HT-29 (cell line): ENCODE results near the gene ARHGDIB. TPM values are rescaled to one million over a fixed set of nuclear protein-coding genes. Genes with fewer than 3 reads are reported as not detected.

Experiments used
- DNase-seq: peaks from one replicate; pipeline ENCODE4 v3.0.0-alpha.2; 2015; ENCODE audit warnings: low spot score
- total RNA-seq: library from RNA; depleted of rRNA; stranded (reverse); fragments of >200 nt; shearing (Covaris generic); gene quantifications from 2 replicates; pipeline ENCODE4 v1.2.3, GENCODE V29; 2014

The ARHGDIB gene
- total RNA-seq, 1 experiment from 2014 or later, result 46.1 TPM

DNA sequence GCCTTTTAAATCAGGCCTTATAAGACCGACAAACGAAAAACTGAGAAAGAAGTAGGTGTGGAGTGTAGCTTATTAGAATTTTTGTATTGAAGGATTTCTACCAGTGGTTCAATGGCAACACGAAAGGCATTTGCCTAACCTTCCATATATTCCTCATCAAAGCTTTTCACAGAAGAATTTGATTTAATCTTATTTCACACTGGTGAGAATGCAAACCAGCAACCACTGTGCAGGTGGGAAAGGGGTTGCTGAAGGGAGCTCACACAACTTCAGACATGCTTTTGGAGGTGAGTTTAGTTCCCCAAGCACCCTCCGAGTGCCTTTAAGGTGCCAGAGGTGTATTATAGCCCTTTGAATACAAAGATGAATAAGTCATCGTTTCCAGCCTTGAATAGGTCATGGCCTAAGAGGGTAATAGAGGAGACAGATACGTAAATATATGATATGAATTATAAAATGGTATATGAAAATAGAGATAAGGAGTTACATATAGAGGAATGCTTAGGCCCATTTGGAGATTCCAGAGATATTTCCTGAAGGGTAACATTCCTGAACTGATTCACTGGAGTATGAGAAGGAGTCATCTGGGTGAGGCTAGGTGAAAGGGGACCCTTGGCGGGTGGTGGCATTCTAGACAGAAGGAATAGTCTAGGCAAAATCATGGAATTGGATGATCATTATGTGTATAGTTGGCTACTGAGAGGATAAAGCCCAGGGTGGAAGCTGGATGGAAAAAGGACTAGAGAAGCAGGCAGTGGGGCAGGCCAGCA lies 29.4 kb downstream of the ARHGDIB start:
- peak; percentile 59 for DNase-seq

DNA sequence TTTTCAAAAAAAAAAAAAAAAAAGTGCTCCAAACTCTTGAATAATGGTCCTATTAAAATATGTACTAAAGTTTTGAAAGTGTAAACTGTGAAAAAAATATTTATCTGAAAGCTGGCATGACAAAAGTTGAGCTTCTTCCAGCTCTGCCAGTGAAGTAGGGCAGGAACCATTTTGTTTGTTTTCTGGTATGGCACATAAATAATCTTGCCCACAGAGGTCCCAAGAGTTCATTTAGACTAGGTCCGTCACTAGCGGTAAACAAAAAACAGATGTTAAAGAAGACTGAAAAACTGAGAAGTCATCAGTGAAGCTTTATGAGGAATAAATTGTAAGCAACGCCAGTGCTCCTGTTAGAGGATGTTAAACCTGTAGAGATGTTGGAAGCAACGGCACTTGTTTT lies 30.0 kb downstream of the ARHGDIB start:
- no peak for DNase-seq

DNA sequence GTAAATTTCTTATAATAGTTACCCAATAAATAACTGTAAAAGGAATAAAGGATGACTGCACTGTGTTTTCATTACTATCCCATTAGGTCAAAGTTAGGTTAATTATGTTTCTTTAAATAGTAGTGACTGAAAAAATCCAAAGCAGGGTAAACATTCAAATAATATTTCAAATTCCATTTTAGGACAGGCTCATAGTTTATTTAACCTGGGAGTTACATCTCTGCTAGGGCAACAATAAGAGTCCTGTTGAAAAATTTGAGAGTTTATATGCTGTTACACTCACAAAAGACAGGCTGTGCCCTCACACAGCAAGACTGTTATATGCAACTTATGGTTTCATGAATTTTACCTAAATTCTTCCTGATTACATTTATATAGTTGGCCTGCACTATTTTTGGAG lies 31.1 kb downstream of the ARHGDIB start:
- DNase-seq, result no peak

DNA sequence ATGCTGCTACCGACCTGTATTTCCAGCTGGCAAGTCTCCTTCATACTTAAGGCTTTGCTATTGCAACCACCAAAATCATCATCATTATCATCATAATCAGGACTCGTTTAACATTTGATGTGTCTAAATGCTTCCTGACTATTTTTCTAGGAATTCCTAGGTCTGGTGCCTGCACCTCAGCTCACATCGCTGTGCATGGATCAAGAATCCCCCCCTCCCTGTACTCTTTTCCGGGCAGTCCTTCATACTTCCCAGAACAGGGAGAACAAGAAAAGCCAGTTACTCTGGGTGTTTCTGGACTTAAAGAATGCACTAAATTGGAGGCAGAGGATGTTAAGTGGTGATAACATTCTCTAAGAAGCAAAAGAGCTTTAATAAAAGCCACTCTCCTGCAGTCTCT lies 32.5 kb downstream of the ARHGDIB start:
- peak; percentile 95 for DNase-seq

DNA sequence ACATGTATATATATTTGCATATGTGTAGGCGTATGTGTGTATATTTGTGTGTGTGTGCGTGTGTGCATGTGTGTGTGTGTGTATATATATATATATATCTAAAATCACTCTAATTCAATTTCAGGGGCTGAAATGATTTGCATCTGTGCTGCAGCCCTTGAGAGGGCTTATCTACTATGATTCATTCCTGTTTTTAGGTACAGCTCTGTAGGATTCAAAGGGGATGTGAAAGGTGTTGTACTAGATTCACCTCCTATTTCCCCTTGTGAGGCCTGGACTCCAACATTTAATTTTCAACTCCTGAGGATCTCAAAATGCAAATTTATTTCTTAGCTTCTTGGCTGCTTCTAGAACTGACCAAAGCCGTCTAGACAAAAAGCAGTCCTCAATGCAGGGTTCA lies 34.1 kb downstream of the ARHGDIB start:
- DNase-seq, result no peak

DNA sequence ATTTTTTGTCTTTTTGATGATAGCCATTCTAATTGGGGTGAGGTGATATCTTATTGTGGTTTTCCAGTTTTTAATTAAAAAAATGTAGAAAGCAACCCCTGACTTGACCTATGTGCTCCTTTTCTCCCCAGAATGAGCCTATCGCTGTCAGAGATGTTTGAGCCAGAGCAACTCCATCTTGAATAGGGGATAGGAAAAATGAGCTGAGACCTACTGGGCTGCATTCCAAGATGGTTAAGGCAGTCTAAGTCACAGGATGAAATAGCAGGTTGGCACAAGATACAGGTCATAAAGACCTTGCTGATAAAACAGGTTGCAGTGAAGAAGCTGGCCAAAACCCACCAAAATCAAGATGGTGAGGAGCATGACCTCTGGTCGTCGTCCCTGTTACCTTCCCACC lies 36.9 kb downstream of the ARHGDIB start:
- no peak for DNase-seq

DNA sequence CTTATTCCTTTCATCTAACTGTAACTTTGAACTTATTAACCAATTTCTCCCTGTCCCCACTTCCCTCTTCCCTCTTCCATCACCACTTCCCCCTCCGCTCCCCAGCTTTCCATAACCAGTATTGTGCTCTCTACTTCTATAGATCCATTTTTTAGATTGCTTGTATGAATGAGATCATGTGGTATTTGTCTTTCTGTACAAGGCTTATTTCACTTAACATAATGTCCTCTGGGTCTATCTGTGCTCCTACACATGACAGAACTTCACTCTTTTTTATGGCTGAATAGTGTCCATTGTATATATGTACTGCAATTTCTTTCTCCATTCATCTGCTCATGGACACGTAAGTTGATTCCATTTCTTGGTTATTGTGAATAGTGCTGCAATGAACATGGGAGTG lies 37.5 kb downstream of the ARHGDIB start:
- DNase-seq, result no peak

DNA sequence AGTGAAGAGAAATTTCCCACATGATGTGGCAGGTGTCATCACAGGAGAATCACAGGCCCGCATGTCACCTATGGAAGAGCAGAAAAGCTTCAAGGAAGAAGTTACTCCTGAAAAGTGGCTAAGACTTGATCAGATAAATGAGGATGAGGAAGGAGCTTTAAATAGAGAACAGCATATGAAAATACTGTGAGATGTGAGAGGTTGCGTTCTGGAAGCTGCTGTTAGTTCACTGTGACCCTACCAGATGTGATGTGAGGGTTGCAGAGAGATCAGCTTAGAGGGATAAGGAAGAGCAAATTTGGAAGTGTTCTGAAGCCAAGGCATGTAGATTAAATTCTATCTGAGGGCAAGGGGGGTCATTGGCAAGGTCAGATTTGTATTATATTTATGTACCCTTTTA lies 40.2 kb downstream of the ARHGDIB start:
- no peak for DNase-seq

DNA sequence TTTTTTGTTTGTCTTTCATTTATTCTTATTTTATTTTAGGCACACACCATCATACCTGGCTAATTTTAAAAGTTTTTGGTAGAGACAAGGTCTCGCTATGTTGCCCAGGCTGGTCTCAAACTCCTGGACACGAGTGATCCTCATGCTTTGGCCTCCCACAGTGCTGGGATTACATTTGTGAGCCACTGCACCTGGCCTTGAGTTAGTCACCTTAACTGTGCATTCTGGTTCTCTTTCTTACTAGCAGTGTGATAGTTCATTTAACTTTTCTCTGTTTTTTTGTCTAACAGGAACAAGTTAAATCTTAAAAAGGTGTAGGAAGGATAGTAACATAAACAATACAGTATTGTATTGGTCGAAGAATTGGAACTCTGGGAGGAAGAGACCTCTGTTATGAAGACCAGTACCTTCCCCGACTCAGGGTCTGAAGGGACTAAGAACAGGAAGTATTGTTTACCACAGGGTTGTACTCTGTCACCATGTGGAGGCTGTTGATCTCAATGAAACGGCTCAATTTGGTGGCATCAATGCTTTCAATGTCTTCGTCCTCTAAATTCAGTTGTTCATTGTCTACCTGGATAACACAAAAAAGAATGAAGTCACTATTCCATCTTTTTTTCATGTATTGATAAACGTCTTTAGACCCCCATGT lies 40.8 kb downstream of the ARHGDIB start:
- no peak for DNase-seq

DNA sequence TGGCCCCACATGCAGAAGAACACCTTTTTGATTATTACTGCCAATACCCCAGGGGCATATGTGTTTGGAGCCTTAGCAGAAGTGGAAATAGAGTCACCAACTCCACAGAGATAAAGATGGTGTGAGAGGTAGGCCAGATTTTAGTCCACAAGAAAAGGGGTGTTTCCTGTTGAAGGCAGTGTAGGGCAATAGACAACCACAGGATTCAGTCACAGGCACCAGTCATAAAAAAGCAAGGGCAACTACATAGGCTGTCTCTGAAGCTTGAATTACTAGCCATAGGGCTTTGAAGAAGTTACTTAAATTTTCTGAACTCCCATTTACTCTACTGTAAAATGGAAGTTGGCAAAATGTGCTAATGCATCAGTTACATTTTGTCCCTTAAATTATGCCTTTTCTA lies 41.9 kb downstream of the ARHGDIB start:
- DNase-seq, result no peak

DNA sequence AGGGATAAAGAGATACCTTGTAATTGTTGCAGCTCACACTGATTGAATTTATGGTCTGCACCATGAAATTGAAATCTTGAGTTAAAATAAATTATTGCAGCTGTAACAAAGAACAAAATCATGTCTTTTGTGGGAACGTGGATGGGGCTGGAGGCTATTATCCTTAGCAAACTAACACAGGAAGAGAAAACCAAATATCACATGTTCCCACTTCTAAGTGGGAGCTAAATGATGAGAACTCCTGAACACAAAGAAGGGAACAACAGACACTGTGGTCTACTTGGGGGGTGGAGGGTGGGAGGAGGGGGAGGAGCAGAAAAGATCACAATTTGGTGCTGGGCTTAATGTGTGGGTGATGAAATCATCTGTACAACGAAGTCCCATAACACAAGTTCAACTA lies 45.7 kb downstream of the ARHGDIB start:
- DNase-seq, result no peak

DNA sequence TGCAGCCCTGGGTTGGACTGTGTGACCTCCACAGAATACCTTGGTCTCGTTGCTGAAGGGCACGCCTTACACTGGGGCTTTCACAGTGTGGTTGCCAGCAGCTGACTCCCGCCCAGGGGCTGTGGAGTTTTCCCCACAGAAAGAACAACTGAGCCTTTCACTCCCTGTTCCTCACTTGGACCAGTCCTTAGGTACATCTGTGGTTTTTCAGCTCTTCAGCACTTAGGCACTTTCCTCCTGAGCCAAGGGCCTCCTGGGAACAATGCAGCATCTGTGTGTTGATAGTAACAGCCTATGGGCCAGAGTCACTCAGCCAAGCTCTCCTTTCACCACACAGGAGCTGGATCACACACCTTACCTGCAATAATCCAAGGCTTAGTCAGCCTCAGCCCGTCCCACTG lies 48.0 kb downstream of the ARHGDIB start:
- DNase-seq, result peak; percentile 53

DNA sequence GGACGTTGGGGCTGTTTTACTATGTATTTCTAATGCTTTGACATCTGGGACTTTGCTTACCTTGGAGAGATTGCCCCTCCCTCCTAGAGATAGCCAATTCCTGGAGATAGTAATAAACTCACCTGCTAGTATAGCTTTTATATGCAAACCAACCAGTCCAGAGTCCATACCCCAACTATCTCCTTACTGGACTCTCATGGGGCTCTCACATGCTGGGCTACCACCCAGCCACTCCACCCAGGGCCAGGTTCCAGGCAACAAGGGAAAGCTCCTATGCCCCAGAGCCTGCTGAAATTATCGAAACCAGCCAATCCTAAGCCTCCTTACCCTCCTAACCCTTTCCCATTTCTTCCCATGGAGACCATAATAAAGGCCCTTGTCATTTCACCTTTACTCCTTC lies 50.3 kb downstream of the ARHGDIB start:
- DNase-seq, result no peak

DNA sequence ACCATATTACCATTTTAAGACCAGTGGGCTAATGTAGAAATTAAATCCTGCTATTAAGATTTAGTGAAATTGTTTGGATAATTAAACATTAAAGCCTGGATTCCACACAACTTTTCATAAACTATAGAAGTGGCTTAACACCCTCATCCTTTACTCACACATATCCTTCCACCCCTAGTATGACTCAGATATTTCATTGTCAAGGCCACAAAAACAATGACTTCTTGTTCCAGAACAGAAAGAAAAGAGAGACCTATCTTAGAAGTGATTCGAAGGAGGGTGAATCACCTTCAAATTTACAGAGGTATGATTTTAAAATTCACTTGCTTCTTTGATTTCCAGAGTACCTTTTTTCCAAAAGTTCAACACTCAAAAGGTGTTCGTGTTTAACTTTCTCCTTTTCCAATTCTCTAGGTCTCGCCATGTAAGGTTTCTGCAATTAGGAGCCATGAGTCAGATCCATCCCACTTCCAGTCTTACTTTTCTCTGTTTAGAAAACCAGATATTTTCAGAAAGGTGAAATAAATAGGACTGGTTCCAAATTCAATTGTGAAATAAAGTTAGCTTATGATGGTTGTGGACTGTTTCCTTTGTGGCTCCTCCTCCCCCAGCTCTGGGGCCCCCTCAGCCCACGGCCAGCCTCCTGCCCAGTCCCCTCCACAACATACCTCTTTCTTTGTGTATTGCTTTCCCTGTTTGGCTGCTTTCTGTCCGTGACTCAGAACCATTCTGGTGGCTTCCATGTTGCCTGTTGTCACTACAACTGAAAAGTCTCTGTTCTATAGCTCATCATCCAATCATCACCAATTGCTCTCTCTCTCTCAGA lies 51.1 kb downstream of the ARHGDIB start:
- DNase-seq, result peak; percentile 31

DNA sequence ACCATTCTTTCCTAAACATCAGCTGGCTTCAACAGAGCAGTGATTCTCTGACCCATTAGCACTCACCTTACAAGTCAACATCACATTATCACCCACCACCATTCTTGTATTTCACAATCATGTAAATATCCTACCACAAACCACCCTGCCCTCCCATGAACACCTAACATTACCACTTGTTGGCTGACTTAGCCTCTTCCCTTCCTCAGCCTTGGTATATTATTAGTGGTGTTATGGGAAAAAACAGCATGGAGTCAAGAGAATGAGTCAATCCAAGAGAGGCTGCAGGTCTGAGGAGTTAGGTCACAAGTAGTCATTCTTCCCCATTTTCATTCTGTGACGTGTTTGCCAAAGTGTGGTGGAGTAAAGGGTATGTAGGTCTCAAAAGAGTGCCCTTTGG lies 53.4 kb downstream of the ARHGDIB start:
- no peak for DNase-seq

DNA sequence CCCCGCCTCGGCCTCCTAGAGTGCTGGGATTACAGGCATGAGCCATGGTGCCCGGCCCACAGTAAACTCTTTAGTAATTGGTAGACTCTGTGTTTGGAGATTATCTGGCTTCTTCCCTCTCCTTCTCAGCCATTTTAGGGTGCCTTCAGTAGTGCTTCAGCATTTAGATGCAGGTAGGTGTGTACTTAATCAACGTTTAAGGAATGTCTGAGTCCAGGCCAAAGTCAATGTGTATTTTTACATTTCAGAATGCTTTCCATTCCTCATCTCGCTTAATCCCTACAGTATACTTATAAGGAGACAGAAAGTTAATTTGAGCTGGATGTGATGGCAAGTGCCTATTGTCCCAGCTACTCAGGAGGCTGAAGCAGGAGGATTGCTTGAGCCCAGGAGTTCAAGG lies 55.3 kb downstream of the ARHGDIB start:
- no peak for DNase-seq

DNA sequence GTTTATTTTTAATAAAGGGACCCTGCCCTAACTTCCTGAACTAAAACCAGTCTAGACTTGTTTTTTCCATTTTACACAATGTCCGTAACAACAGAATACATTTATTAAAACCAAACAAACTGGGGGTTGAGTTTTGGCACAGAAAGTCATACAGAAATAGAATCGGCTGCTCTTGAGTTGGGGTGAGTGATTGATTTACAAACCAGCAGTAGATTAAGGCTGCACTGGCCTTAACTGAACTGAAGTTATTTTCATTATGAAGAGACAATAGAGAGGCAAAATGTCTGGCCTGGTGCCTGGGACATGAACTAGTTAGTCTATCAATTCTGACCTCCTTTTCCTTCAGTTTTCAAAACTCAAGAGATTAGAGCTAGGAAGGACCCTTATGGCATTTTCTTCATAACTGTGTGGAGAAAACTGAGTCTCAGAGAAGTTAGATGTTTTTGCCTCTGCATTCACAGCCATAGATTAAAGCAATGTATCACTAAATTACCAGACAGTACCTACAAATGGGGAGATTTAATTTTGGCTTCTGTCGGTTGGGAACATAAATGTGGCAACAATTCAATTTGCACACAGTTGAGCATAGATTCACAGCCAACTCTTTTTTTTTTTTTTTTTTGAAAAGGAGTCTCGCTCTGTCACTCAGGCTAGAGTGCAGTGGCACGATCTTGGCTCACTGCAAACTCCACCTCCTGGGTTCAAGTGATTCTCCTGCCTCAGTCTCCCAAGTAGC lies 56.0 kb downstream of the ARHGDIB start:
- no peak for DNase-seq

DNA sequence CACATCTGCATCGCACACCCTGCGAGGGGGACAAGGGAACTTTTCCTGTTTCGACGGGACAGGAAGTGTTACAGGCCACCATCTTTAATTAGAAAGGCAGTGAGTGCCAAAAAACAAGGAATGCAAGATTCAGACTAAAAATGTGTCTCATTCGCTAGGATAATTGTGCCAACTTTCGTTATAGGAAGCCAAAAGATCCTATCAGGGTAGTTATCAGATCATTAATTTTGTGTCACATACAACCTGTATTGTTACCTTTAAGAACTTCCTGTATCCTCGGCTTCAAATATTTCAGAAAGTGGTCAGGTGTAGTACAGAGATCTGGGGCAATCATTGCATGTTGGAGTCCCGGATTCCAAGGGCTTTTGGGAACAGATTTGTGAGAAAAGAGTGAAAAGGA lies 56.5 kb downstream of the ARHGDIB start:
- no peak for DNase-seq

DNA sequence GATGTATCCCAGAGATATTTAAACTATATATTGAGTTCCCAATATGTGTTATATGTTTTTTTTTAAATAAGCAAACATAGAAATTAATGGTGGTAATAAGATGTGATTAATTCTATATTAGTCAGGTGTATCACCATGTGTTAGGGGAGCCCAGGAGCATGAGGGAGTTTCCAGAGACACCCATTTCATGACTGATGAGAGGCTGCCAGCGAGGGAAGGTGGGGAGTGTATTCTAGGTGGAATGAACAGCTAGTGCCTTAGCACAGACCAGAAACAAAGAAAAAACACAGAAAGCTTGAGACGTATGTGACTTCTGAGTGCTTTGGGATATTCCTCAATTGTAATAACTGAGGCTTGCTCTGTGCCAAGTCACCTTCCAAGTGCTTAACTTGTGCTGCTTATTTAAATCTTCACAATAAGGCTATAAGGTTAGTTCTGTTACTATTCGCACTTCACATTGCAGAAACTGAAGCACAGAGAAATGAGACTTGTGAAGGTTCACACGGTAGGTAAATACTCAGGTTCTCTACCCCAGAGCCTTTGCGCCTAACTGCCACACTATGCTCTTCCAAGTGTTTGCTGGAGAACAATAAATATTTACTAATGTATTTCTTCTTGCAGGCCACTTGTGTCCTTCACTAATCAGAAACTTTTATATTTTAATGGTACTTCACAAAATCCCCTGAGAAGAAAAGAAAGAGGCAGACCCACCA lies 57.9 kb downstream of the ARHGDIB start:
- DNase-seq, result no peak

DNA sequence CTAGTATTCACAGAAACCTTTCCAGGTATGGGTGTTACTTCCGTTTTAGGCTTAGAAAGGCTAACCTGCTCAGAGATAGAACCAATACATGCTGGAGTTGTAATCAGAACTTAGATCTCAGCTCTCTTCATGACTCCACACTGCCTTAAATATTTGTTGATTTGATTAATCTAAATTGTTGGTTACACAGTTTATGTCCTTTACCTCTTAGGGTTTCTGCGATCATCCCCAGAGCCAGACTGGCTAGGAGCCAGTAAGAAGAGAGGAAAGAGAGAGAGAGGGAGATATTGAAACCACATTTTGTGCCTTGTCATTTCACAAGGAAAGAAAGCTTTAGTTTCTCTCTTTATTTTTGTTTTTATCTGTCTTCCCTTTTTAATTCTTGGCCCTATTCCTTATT lies 58.9 kb downstream of the ARHGDIB start:
- no peak for DNase-seq

DNA sequence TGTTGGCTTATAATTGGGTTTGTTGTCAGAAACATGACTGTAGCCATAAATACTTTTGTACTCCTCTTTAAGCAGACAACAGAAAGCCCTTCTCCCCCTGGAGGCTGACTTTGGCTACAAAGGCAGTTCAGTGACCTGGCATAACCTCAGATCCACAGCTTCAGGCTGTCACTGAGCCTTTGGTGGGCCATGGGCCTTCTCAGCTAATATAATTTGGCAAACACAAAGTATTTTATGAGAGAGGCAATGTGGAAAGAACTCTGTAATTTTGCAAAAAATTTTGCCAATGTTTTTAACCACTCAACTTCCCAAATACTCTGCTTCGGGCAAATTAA lies 60.2 kb downstream of the ARHGDIB start:
- no peak for DNase-seq
